NB4 (cell line): ENCODE measurements around the gene C11orf16.
"Not testable (repeated sequence)": the region's sequence is repeated elsewhere in the genome, so short reads cannot be mapped to it uniquely, and the experiment has no call there.

Source experiments
- DNase-seq: peaks from one replicate; pipeline ENCODE4 v3.0.0; 2010; ENCODE audit warnings: low read depth
- H3K4me3 ChIP-seq: one replicate; pipeline ENCODE4 v1.5.1; 2011; ENCODE audit warnings: mild to moderate bottlenecking, low read depth, low read length, moderate library complexity
- CTCF ChIP-seq: IDR thresholded peaks from one replicate; pipeline ENCODE4 v1.5.1; 2012; ENCODE audit warnings: low read depth, low read length
- MAX ChIP-seq: IDR thresholded peaks from 2 replicates; pipeline ENCODE4 v1.6.1; 2011; ENCODE audit warnings: low read depth, low read length
- MYC ChIP-seq: IDR thresholded peaks from 2 replicates; pipeline ENCODE4 v1.6.1; 2011; ENCODE audit warnings: low read depth, low read length
- POLR2A ChIP-seq: IDR thresholded peaks from 2 replicates; pipeline ENCODE4 v1.6.1; 2011; ENCODE audit warnings: mild to moderate bottlenecking; ENCODE audit not compliant: insufficient read length; ENCODE audit errors: extremely low read depth

C11orf16 gene

GRCh38 chr11:8941341-8942103 lies 8.8 kb upstream of the C11orf16 start:
- no peak overlapping the region for H3K4me3 ChIP-seq
- DNase-seq = no peak
- no peak for TF ChIP-seq MYC
- TF ChIP-seq POLR2A = no peak
- TF ChIP-seq MAX = no peak
- no peak for TF ChIP-seq CTCF

GRCh38 chr11:8937659-8938058 lies 4.9 kb upstream of the C11orf16 start:
- TF ChIP-seq MAX = no peak
- no peak for TF ChIP-seq CTCF
- TF ChIP-seq POLR2A = no peak
- TF ChIP-seq MYC = no peak
- no peak for DNase-seq
- H3K4me3 ChIP-seq = no peak overlapping the region

GRCh38 chr11:8937159-8937558 lies 4.4 kb upstream of the C11orf16 start:
- DNase-seq = no peak
- no peak overlapping the region for H3K4me3 ChIP-seq
- TF ChIP-seq POLR2A (no peak), CTCF (no peak), MAX (no peak), MYC (no peak)

- not testable (repeated sequence) for H3K4me3 ChIP-seq, DNase-seq
Observed at GRCh38 chr11:8935789-8936188, 3.0 kb upstream of the C11orf16 start.

GRCh38 chr11:8934742-8935488 lies 2.2 kb upstream of the C11orf16 start:
- no peak for DNase-seq
- no peak overlapping the region for H3K4me3 ChIP-seq
- TF ChIP-seq MAX (no peak), POLR2A (no peak)

GRCh38 chr11:8933931-8934330 lies 1.2 kb upstream of the C11orf16 start:
- DNase-seq = no peak
- TF ChIP-seq MAX (no peak), POLR2A (no peak), MYC (no peak), CTCF (no peak)
- no peak overlapping the region for H3K4me3 ChIP-seq
